Activated naive CD8-positive, alpha-beta T cell treated with anti-CD3 and anti-CD28 coated beads, Interleukin-2, amount 50 U/mL, for 16 hours (primary cell): ENCODE measurements around the gene CD48.
"Not testable (repeated sequence)": the region's sequence is repeated elsewhere in the genome, so short reads cannot be mapped to it uniquely, and the experiment has no call there.

Experiments used
- DNase-seq: peaks from one replicate; pipeline ENCODE4 v3.0.0-alpha.2; 2020; ENCODE audit warnings: low read depth, low spot score

Gene CD48

DNA sequence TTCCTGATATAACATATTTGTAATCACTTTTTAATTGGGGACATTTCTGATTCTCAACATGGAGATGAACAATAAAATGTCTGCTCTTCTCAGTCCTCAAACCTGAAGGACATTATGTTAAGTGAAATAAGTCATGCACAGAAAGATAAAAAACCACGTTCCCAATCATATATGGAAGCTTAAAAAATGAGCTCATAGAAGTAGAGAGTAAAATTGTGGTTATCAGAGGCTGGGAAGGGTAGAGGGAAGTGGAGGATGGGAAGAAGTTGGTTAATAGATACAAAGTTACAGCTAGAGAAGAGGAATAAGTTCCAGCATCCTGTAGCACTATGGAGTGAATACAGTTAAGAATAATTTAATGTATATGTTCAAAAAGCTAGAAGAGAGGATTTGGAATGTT, 1.5 kb upstream of the CD48 start:
- DNase-seq: no peak

DNA sequence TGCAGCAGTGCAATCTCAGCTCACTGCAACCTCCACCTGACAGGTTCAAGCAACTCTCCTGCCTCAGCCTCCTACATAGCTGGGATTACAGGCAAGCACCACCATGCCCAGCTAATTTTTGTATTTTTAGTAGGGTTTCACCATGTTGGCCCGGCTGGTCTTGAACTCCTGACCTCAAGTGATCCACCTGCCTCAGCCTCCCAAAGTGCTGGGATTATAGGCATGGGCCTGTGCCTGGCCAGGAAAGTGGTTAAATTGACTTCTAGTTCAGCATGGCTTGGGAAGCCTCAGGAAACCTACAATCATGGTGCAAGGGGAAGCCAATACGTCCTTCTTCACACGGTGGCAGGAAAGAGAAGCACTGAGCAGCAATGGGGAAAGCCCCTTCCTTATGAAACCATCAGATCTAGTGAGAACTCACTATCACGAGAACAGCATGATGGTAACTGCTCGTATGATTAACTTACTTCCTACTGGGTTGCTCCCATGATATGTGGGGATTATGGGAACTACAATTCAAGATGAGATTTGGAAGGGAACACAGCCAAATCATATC, 981 bp upstream of the CD48 start:
- not testable (repeated sequence) for DNase-seq

DNA sequence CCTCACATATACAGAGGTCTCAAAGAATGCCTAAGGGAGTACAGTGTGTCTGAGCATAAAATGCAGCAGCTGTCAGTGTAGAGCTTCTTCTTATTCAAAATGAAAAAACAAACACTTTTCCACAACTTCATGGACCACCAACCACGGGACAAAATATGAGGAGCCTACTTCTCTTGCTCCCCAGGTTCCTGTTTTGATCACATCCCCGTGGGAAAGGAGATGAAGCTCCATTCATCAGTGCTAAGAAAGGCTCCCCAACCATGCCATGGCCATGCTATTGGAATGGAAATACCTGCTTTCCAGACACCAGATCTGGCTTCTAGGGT, 383 bp downstream of the CD48 start:
- no peak for DNase-seq

GRCh38 chr1:160710517-160711252, 937 bp downstream of the CD48 start:
- no peak for DNase-seq

GRCh38 chr1:160709715-160710114, 1.9 kb downstream of the CD48 start:
- DNase-seq: no peak

DNA sequence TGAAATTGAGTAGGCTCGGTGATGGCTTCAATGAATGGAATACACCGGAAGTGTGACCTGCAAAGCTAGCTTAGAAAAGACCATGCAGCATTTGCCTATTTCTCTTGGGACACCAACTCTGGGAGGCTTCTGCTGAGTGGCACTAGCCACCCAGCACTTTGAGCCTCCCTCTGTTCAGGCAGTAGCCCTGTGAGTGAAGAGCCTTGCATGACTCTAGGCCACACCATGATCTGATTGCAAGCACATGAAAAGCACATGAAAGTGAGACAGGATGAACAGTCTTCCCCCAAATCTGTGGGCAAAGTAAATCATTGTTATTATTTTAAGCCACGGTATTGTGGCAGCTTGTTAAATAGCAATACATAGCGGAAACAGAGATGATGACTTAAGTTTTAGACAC, 2.8 kb downstream of the CD48 start:
- DNase-seq: no peak

DNA sequence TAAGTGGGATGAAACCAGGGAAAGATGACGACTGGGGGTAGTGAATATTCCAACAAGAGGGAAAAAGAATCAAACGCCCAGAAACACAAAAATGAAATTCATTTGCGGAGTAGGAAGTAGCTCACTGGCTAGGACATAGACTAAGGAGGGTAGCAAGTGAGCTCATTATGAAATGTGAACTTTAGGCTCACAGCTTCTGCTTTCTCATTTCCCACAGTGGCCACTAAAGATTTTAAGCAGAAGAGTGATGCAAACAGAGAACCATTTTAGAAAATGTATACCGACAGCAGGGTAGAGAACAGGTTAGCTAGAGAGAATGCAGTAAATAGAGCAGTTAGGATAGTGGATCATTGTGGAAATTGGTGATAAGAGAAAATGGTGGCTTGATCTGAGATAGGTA, 3.5 kb downstream of the CD48 start:
- DNase-seq: no peak

GRCh38 chr1:160707236-160708064, 4.2 kb downstream of the CD48 start:
- no peak for DNase-seq

DNA sequence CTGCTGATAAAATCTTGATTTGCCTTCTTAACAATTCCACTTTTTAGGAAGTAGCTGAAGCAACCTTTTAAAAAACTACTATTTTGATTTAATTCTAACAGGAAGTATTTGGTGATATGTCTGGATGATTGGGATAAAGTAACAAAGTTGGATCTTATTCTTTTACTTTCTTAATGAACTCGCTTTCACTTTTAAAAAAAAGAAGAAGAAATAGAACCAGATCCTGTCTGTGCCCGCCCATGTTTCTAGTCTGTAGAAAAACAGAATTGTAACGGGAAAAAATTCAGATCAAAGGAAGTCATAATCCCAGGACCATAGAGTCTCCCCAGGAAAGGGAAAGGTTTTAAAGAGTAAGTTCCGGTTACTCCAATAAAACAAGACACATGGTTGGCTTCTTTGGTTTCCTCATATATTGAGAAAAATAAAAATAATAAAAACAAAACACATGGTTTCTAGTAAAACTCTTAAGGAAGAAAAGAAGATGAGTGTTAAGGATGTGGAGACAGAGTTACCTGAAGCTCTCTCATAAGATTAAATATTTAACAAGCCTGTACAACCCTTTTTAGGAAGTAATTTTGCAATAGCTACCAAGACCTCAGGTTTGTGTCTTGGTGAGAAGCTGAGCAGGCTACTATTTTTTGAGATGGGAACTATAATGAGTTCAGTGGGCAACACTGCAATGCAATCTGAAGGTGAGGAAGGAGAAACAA, 4.9 kb downstream of the CD48 start:
- DNase-seq: no peak

DNA sequence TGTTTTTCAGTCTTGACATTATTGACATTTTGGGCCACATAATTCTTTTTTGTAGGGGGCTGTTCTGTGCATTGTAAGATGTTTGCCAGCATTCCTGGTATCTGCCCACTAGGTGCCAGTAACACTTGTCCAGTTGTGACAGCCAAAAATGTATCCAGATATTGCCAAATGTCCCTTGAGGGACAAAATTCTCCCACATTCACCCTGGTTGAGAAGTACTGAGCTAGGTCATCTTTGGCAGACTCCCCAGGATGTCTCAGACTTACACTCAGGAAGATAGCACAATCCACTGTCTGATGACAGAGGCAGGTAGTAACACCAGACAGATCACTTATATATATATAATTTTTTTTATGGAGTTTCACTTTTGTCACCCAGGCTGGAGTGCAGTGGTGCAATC, 5.9 kb downstream of the CD48 start:
- no peak for DNase-seq

GRCh38 chr1:160705212-160705621, 6.4 kb downstream of the CD48 start:
- DNase-seq: not testable (repeated sequence)

- DNase-seq: no peak
Measured at GRCh38 chr1:160704250-160704649, 7.4 kb downstream of the CD48 start.

GRCh38 chr1:160702100-160702499, 9.5 kb downstream of the CD48 start:
- DNase-seq: no peak

- DNase-seq: not testable (repeated sequence)
Measured at GRCh38 chr1:160692390-160692789, 19.2 kb downstream of the CD48 start.

DNA sequence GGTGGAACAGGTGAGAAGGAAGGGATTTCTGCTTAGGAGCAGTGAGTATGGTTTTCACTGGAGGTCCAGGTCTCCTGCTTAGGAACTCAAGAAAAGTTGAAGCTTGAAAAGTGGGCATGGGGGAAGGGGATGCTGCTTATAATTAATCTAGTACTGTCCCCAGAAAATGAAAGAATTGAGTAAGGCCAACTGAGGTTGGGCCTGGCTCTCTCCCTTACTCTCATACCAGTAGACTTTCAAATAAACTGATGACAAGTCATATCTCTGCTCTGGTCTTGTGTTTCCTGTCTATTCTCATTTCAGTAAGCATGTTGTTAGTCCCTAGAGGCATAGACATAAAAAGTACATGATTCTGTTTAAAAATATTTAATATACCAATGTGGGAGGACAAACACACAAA, 26.4 kb downstream of the CD48 start:
- DNase-seq: no peak

DNA sequence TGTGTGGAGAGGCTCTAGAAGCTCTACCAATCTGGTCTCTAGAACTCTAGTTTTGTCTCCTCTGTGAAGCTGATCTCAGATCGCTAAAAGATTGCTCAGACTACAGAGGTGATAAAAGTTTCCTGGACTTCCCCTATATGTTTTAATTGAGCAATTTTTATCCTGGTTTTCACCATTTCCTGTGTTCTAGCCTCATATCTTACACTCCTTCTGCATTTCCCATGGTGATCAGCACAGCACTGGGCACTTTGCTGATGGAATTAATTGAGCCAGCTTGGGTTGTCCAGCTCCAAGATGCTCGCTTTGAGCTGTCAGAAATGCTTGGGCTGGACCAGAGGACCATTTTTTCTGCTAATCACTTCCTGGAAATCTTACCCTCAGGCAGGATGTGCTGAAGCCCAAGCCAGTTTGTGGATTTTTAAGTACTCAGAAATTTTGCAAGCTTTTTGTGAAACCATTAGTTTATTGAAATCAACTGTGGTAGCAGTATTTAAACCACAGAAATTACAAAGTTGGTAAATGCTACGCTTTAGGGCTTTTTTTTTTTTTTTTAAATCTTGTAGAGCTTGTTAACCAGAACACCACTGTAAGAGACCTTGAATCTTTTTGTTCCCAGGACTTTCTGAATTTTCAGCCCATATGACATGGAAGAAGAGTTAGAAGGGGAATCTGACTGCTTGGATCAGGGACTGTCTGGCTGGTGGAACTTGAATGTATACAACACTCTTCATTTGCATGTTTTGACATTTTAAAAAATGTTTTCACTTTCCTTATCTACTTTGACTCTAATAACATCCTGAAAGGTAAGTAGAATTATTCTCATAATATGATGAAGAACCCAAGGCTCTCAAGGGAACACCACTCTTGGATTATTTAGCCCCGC, 28.4 kb downstream of the CD48 start:
- DNase-seq: no peak

DNA sequence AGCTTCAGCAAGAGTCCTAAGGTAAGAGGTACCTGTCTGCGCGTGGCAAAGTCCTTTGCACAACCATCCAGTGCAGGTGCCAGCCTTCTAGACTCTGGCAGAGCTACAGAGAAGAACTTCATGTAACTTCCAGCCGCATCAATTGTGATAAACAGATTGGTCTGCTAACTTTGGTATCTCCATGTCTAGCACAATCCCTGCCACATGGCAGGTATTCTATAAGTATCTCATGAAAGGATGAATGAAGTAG, 29.8 kb downstream of the CD48 start:
- no peak for DNase-seq

- DNase-seq: peak; percentile 60
Measured at GRCh38 chr1:160681066-160681890, 30.3 kb downstream of the CD48 start.

DNA sequence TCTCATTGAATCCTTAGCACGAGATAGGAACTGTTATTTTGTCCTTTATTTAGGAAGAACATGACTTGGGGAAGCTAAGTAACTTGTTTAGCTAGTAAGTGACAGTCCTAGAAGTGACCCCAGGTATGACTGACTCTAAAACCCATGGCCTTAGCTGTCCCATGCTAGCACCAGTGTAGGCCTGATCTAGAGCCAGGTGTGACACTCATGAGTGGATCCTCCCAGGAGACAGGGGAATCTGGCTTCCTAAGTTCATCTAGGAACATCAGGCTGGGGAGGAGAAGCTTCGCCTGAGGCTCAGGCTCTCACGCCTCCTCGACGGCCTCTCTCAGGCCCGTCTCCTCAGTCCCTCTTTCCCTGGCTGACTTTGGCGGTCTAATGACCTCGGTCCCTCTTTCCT, 31.2 kb downstream of the CD48 start:
- no peak for DNase-seq

DNA sequence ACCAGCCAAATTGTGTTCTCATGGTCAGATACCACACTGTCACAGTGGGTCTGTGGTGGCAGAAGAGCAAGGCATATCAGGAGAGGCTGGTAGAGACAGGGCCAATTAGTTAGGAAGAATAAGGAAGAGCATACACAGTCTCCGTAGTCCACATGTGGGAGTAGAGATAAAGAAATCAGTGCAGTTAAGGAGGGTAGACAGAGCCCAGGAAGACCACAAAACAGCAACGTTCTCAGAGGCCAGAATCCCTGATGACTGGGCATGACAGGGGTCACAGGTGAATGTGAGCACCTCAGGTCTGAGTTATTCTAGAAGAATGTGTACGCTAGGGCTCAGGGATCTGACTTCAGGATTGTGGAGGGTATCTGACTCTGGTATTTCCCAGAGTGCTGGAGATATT, 31.7 kb downstream of the CD48 start:
- DNase-seq: no peak
